ENCODE results near the gene TAS2R60.

GRCh38 chr7:143492799-143493739 is 49.8 kb downstream of the TAS2R60 start:
- TF ChIP-seq GATA2 (CRISPR knock-in tag; IDR thresholded peaks at IDR 0.05) (no peak), TEAD4 (IDR thresholded peaks at IDR 0.05; ENCODE audit: borderline replicate concordance, insufficient read depth) (peak; percentile 60; the same call in 1 of the 2 replicates), RCOR1 (IDR thresholded peaks at IDR 0.05; ENCODE audit: low read length) (no peak)
- TF ChIP-seq, protein P1, sequence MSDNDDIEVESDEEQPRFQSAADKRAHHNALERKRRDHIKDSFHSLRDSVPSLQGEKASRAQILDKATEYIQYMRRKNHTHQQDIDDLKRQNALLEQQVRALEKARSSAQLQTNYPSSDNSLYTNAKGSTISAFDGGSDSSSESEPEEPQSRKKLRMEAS (IDR thresholded peaks at IDR 0.05; ENCODE audit: low read depth): no peak
